T-cell (primary cell): ENCODE data around the gene DMTF1. TPM values are rescaled to one million over a fixed set of nuclear protein-coding genes. Genes with fewer than 3 reads are reported as not detected.

Source experiments
- ATAC-seq, 4 experiments: fragments of 200-7000 bp in 3 of 4; fragments of 150-1000 bp in 1 of 4; cut with Tn5 transposase; replicated peaks in 1 of 4; 1 replicate in 3 of 4; 2 replicates in 1 of 4; pipeline ENCODE4 v1.10.0; 2021; ENCODE audit warnings: moderate library complexity in 3 of 4, mild to moderate bottlenecking in 2 of 4, moderate number of reproducible peaks in 1 of 4
- CTCF ChIA-PET, 2 donors: fragments of 300-600 bp; sonication (Branson Sonifier 250); formaldehyde crosslinking; loops; one replicate each; lab custom pipeline; 2022; ENCODE audit warnings: antibody characterized with exemption in 2 of 2; lab: Charles Lee
- POLR2A ChIA-PET, 2 donors: fragments of 300-600 bp; sonication (Branson Sonifier 250); formaldehyde crosslinking; loops; one replicate each; lab custom pipeline; 2022; ENCODE audit warnings: antibody characterized with exemption in 2 of 2; lab: Charles Lee
- DNase-seq, 35 experiments: peaks; one replicate each; pipeline versions ENCODE4 v3.0.0 to v3.0.0-alpha.2; 2013 to 2023
- H3K27ac ChIP-seq: one replicate; pipeline ENCODE4 v1.5.1; 2013; ENCODE audit warnings: low read length
- H3K27me3 ChIP-seq, 2 experiments: replicated peaks in 1 of 2; 1 replicate in 1 of 2; 2 replicates in 1 of 2; pipeline versions ENCODE4 v1.6.1 to v1.7.0; 2013; ENCODE audit warnings: low read length in 1 of 2, mixed read lengths in 1 of 2; ENCODE audit not compliant: control insufficient read depth in 2 of 2, insufficient read depth in 2 of 2; ENCODE audit errors: extremely low read depth in 1 of 2
- H3K36me3 ChIP-seq, 2 donors: 1 replicate in 1 of 2; 2 replicates in 1 of 2; pipeline versions ENCODE4 v1.6.1 to v1.7.0; 2013; ENCODE audit warnings: low read length in 1 of 2; ENCODE audit not compliant: control insufficient read depth in 2 of 2, insufficient read depth in 1 of 2; ENCODE audit errors: extremely low read depth in 1 of 2
- H3K4me1 ChIP-seq, 2 experiments: 1 replicate in 1 of 2; 2 replicates in 1 of 2; pipeline versions ENCODE4 v1.6.1 to v1.7.0; 2013; ENCODE audit warnings: low read length in 2 of 2, mixed read lengths in 1 of 2; ENCODE audit not compliant: insufficient read depth in 2 of 2, control insufficient read depth in 1 of 2; ENCODE audit errors: extremely low read depth in 1 of 2
- H3K4me3 ChIP-seq, 2 donors: 1 replicate in 1 of 2; 2 replicates in 1 of 2; pipeline versions ENCODE4 v1.5.1 to v1.7.0; 2013; ENCODE audit warnings: mild to moderate bottlenecking in 2 of 2, low read length in 1 of 2, moderate library complexity in 1 of 2; ENCODE audit not compliant: control insufficient read depth in 1 of 2; ENCODE audit errors: extremely low read depth in 1 of 2
- H3K9me3 ChIP-seq: 2 replicates; pipeline ENCODE4 v1.7.0; 2013
- H3K27ac Mint-ChIP-seq, 2 donors: one replicate each; pipeline ENCODE4 v1.8.0; 2020 to 2021; ENCODE audit warnings: mild to moderate bottlenecking in 2 of 2, mixed read lengths in 2 of 2
- H3K27me3 Mint-ChIP-seq, 2 donors: one replicate each; pipeline ENCODE4 v1.8.0; 2021 to 2022; ENCODE audit warnings: mixed read lengths in 2 of 2
- H3K36me3 Mint-ChIP-seq: one replicate; pipeline ENCODE4 v1.8.0; 2021; ENCODE audit warnings: mixed read lengths
- H3K4me1 Mint-ChIP-seq, 3 donors: one replicate each; pipeline ENCODE4 v1.8.0; 2020 to 2022; ENCODE audit warnings: mixed read lengths in 3 of 3, mild to moderate bottlenecking in 1 of 3
- H3K4me3 Mint-ChIP-seq, 3 donors: one replicate each; pipeline ENCODE4 v1.8.0; 2020 to 2022; ENCODE audit warnings: mild to moderate bottlenecking in 3 of 3, mixed read lengths in 3 of 3, moderate library complexity in 3 of 3
- H3K9me3 Mint-ChIP-seq, 3 donors: one replicate each; pipeline ENCODE4 v1.8.0; 2020 to 2022; ENCODE audit warnings: mixed read lengths in 3 of 3
- WGBS: methylation state at CpG from one replicate; pipeline ENCODE4 v1.1.5; 2013; ENCODE audit warnings: missing lambda C conversion rate; ENCODE audit not compliant: insufficient coverage; 5-methylcytosine and 5-hydroxymethylcytosine counted together
- total RNA-seq, 35 experiments: library from RNA in 6 of 35; stranded (reverse) in 6 of 35; fragments of 120-200 nt in 1 of 35; gene quantifications; one replicate each; pipeline versions ENCODE4 v1.2.1 to v1.2.4 and lab custom pipeline; 2013 to 2026

The DMTF1 gene
- total RNA-seq, 5 donors from 2014 or later (not counting 1 experiment from before 2014, with no cell fraction given): 128 to 176 (median 136) TPM

GRCh38 chr7:87127019-87127418 is 25.2 kb upstream of the DMTF1 start:
- no peak overlapping the region for H3K4me3 Mint-ChIP-seq
- no peaks in the 10 kb centered on the region for H3K36me3 Mint-ChIP-seq
- no peak overlapping the region for H3K27ac Mint-ChIP-seq
- H3K9me3 Mint-ChIP-seq: no peaks in the 10 kb centered on the region
- H3K27me3 Mint-ChIP-seq: peaks cover 0 to 6% of the 10 kb centered on the region in 2 donors
- H3K27me3 ChIP-seq: no peaks in the 10 kb centered on the region
- H3K9me3 ChIP-seq: no peaks in the 10 kb centered on the region
- H3K27ac ChIP-seq: no peak overlapping the region
- no CpG with 5 or more reads among the region's 7 CpGs for WGBS
- no peak for DNase-seq
- H3K4me1 ChIP-seq: no peaks in the 10 kb centered on the region
- H3K4me1 Mint-ChIP-seq: no peaks in the 10 kb centered on the region
- H3K36me3 ChIP-seq: no peaks in the 10 kb centered on the region
- ATAC-seq: no peak
- no peak overlapping the region for H3K4me3 ChIP-seq
- ChIA-PET CTCF (no interaction called here), POLR2A (no interaction called here)

- Mint-ChIP-seq H3K4me1 (peaks cover 0 to 4% (median 2%) of the 10 kb centered on the region in 3 donors), H3K9me3 (no peaks in the 10 kb centered on the region), H3K4me3 (no peak overlapping the region), H3K27me3 (peaks cover 3 to 8% of the 10 kb centered on the region in 2 donors), H3K27ac (no peak overlapping the region), H3K36me3 (no peaks in the 10 kb centered on the region)
- 90% methylated on average over 2 of the region's 4 CpGs for WGBS
- CTCF ChIA-PET: interaction anchor here in 1 of 2 donors (0.7 kb wide), 2 partner anchors 187 to 218 kb away, joined by 3 read pairs; no protein-coding TSS in a partner anchor
- Histone ChIP-seq H3K36me3 (no peaks in the 10 kb centered on the region), H3K4me3 (no peak overlapping the region), H3K27ac (no peak overlapping the region), H3K9me3 (no peaks in the 10 kb centered on the region), H3K27me3 (no peaks in the 10 kb centered on the region), H3K4me1 (no peaks in the 10 kb centered on the region)
- POLR2A ChIA-PET: no interaction called here
- DNase-seq (no peak), ATAC-seq (no peak)
These were observed 23.4 kb upstream of the DMTF1 start for GRCh38 chr7:87128861-87129267.

- Histone ChIP-seq H3K36me3 (no peaks in the 10 kb centered on the region), H3K9me3 (no peaks in the 10 kb centered on the region), H3K4me1 (no peaks in the 10 kb centered on the region), H3K27me3 (no peaks in the 10 kb centered on the region), H3K4me3 (no peak overlapping the region), H3K27ac (no peak overlapping the region)
- Mint-ChIP-seq H3K27ac (no peak overlapping the region), H3K9me3 (no peaks in the 10 kb centered on the region), H3K4me1 (peaks cover 0 to 8% (median 2%) of the 10 kb centered on the region in 3 donors), H3K36me3 (no peaks in the 10 kb centered on the region), H3K4me3 (no peak overlapping the region), H3K27me3 (peaks cover 3 to 12% of the 10 kb centered on the region in 2 donors)
- ATAC-seq (no peak), DNase-seq (no peak)
- ChIA-PET CTCF (no interaction called here), POLR2A (no interaction called here)
- WGBS: 100% methylated on average over 1 of the region's 3 CpGs
These were observed 22.9 kb upstream of the DMTF1 start for GRCh38 chr7:87129332-87129731.

- Histone ChIP-seq H3K9me3 (no peaks in the 10 kb centered on the region), H3K4me3 (no peak overlapping the region), H3K36me3 (no peaks in the 10 kb centered on the region), H3K27me3 (no peaks in the 10 kb centered on the region), H3K4me1 (no peaks in the 10 kb centered on the region), H3K27ac (no peak overlapping the region)
- Mint-ChIP-seq H3K4me1 (peaks cover 0 to 8% (median 2%) of the 10 kb centered on the region in 3 donors), H3K27me3 (peaks cover 3 to 12% of the 10 kb centered on the region in 2 donors), H3K36me3 (no peaks in the 10 kb centered on the region), H3K27ac (no peak overlapping the region), H3K9me3 (no peaks in the 10 kb centered on the region), H3K4me3 (no peak overlapping the region)
- ATAC-seq (no peak), DNase-seq (no peak)
- WGBS: 62% methylated on average over 3 of the region's 3 CpGs
- ChIA-PET CTCF (no interaction called here), POLR2A (no interaction called here)
These were observed 22.4 kb upstream of the DMTF1 start for GRCh38 chr7:87129848-87130247.

GRCh38 chr7:87131771-87132170 is 20.5 kb upstream of the DMTF1 start:
- no peak for ATAC-seq
- no CpG with 5 or more reads among the region's 3 CpGs for WGBS
- Histone ChIP-seq H3K4me1 (no peaks in the 10 kb centered on the region), H3K27me3 (no peaks in the 10 kb centered on the region), H3K9me3 (no peaks in the 10 kb centered on the region), H3K4me3 (no peak overlapping the region), H3K27ac (no peak overlapping the region), H3K36me3 (no peaks in the 10 kb centered on the region)
- ChIA-PET POLR2A (no interaction called here), CTCF (no interaction called here)
- no peaks in the 10 kb centered on the region for H3K9me3 Mint-ChIP-seq
- H3K4me1 Mint-ChIP-seq: peaks cover 0 to 8% (median 2%) of the 10 kb centered on the region in 3 donors
- DNase-seq: no peak
- H3K4me3 Mint-ChIP-seq: no peak overlapping the region
- H3K36me3 Mint-ChIP-seq: no peaks in the 10 kb centered on the region
- peaks cover 12% of the 10 kb centered on the region in 2 donors for H3K27me3 Mint-ChIP-seq
- H3K27ac Mint-ChIP-seq: no peak overlapping the region

- H3K27ac Mint-ChIP-seq: no peak overlapping the region
- Histone ChIP-seq H3K27ac (no peak overlapping the region), H3K9me3 (no peaks in the 10 kb centered on the region), H3K4me1 (no peaks in the 10 kb centered on the region), H3K27me3 (no peaks in the 10 kb centered on the region), H3K36me3 (no peaks in the 10 kb centered on the region), H3K4me3 (no peak overlapping the region)
- ATAC-seq: no peak
- CTCF ChIA-PET: no interaction called here
- H3K27me3 Mint-ChIP-seq: peaks cover 30 to 31% of the 10 kb centered on the region in 2 donors
- no peak for DNase-seq
- H3K4me1 Mint-ChIP-seq: peaks cover 0 to 8% (median 2%) of the 10 kb centered on the region in 3 donors
- H3K36me3 Mint-ChIP-seq: no peaks in the 10 kb centered on the region
- no peak overlapping the region for H3K4me3 Mint-ChIP-seq
- POLR2A ChIA-PET: interaction anchor here in 1 of 2 donors (0.6 kb wide), 1 partner anchor 79 kb away, joined by 3 read pairs; no protein-coding TSS in a partner anchor
- H3K9me3 Mint-ChIP-seq: peaks cover 0 to 3% (median 0%) of the 10 kb centered on the region in 3 donors
These were observed 15.0 kb upstream of the DMTF1 start for GRCh38 chr7:87137271-87137670.
